Loucy (cell line): ENCODE measurements around the gene INHBB.

ENCODE experiments used
- CTCF ChIP-seq: fragments of 200-600 bp; sonication (generic); conservative IDR thresholded peaks from 2 replicates; pipeline ENCODE4 v1.5.1; 2014; ENCODE audit warnings: mild to moderate bottlenecking, antibody characterized with exemption, low read length
- EZH2phosphoT487 ChIP-seq: fragments of 200-600 bp; IDR thresholded peaks from 2 replicates; pipeline ENCODE4 v1.6.1; 2018; ENCODE audit warnings: antibody characterized with exemption, mild to moderate bottlenecking, moderate library complexity, borderline replicate concordance

DNA sequence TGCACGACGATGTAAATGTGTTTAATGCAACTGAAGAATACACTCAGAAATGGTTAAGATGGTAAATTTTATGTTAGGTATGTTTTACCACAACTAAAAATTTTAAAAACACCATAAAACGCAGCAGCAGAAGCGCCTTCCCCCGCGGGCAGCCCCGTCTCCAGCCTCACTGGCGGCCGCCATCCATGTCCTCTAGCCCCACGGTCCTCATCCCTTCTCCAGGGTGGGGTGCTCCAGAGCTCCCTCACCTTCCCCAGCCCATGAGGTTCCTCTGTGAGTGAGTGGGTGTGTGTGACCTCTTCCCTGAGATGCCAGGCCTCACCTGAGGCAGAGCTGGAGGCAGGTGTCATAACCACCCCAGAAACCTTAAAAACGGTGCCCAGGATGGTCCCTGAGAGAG lies 17.0 kb downstream of the INHBB start:
- TF ChIP-seq CTCF, result no peak
- TF ChIP-seq EZH2phosphoT487, result no peak
